BJ (cell line): ENCODE data around the gene HBZ. TPM values are rescaled to one million over a fixed set of nuclear protein-coding genes. Genes with fewer than 3 reads are reported as not detected.
"Not testable (repeated sequence)": the region's sequence is repeated elsewhere in the genome, so short reads cannot be mapped to it uniquely, and the experiment has no call there.

Source experiments
- CTCF ChIA-PET: fragments of 350-600 bp; formaldehyde crosslinking; extraction: SDS; loops from one replicate; lab custom pipeline; 2021; ENCODE audit warnings: antibody characterized with exemption, inconsistent platforms; lab: Yijun Ruan, JAX
- POLR2A ChIA-PET: fragments of 300-600 bp; sonication (Branson Sonifier 250); formaldehyde crosslinking; extraction: SDS; loops from one replicate; lab custom pipeline; 2021; ENCODE audit warnings: antibody characterized with exemption; lab: Charles Lee
- DNase-seq: peaks from one replicate; pipeline ENCODE4 v3.0.0-alpha.2; 2011; ENCODE audit warnings: low read depth
- H3K27me3 ChIP-seq: 2 replicates; pipeline ENCODE4 v1.6.0; 2011; ENCODE audit warnings: low read length; ENCODE audit not compliant: control insufficient read depth, insufficient read depth
- H3K36me3 ChIP-seq: 2 replicates; pipeline ENCODE4 v1.5.1; 2011; ENCODE audit warnings: low read length; ENCODE audit not compliant: control insufficient read depth, insufficient read depth
- H3K4me3 ChIP-seq: 2 replicates; pipeline ENCODE4 v1.5.1; 2011; ENCODE audit warnings: low read depth, mild to moderate bottlenecking, control low read depth, low read length
- CTCF ChIP-seq: IDR thresholded peaks from 2 replicates; pipeline ENCODE4 v1.5.1; 2011; ENCODE audit warnings: low read depth, mild to moderate bottlenecking, control low read depth, inconsistent platforms, low read length, moderate library complexity; ENCODE audit not compliant: insufficient read depth
- polyA plus RNA-seq: library from polyadenylated mRNA; depleted of rRNA; stranded (reverse); fragments of >200 nt; gene quantifications from 2 replicates; pipeline ENCODE4 v1.2.3, GENCODE V29; 2011

Gene HBZ
- polyA plus RNA-seq, 1 experiment = not detected

DNA sequence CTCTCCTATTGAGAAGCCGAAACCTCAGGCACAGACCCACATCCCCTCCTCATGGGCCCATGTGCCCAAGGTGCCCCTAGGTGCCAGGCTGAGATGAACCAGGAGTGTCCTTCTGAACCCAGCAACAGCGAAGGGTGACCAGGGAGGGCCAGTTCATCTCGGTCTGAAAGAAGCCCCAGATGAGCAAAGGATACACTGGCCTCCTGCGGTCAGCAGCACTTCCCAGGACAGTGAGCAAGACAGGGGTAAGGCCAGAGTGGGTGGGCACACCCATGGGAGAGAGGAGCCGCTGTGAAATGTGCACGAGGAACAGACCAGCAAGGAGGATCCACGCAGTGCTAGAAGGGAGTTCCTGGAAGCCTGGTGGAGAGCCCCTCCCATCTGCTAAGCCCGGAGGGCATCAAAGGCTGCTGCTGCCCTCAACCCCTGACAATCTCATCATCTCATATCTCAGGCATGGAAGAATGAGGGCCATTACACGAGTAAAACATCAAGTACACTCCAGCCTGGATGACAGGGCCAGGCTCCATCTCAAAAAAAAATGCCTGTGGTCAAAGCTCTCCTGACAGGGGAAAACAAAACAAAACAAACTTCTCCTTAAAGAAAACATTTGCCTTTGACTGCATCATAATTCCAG, 3.3 kb upstream of the HBZ start:
- no peak for DNase-seq
- H3K36me3 ChIP-seq = no peaks in the 10 kb centered on the region
- ChIA-PET POLR2A (interaction anchor here (0.7 kb wide), 1 partner anchor 74 kb away, joined by 4 read pairs; no protein-coding TSS in a partner anchor), CTCF (interaction anchor here (0.8 to 1.6 kb wide), 4 partner anchors 31 to 33 kb away, joined by 3 to 4 read pairs (median 4); partner anchors contain the start of gene HBQ1)
- no peak overlapping the region for H3K4me3 ChIP-seq
- H3K27me3 ChIP-seq = no peaks in the 10 kb centered on the region
- TF ChIP-seq CTCF = no peak

DNA sequence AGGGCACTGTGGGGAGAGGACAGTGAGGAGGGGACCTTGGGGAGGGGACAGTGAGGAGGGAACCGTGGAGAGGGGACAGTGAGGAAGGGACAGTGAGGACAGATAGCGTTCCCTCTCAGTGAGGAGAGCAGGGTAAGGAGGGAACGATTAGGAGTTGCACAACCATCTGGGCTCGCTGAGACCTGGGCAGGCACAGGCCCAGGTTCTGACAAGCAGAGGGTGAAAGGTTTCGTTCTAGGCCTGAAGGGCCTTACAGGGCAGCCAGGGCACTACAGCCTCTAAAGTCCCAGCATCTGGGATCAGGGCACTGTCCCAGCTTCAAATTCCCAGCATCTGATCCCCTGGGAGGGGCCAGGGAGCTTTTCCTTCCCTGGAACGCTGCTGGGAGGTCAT, 681 bp downstream of the HBZ start:
- CTCF ChIA-PET = not testable (repeated sequence)

DNA sequence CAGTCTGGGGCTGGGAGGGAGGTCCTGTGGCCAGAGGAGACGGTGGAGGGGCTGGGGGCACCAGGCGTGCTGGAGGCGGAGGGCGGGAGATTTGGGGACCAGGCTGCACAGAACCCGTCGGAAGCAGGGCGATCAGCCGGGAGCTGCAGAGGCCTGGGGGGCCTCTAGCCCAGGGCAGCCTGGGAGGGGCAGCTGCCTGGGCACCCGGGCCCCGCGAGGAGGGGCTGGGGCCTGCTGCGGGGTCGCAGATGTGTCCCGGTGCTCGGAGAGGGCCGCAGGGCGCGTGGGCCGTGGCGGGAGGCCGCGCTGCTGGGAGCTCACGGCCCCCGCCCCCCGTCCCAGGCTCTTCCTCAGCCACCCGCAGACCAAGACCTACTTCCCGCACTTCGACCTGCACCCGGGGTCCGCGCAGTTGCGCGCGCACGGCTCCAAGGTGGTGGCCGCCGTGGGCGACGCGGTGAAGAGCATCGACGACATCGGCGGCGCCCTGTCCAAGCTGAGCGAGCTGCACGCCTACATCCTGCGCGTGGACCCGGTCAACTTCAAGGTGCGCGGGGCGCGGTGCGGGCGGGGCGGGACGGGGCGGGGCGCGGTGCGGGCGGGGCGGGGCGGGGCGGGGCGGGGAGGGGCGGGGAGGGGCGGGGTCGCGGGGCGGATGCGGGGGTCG, 1.2 kb downstream of the HBZ start:
- H3K27me3 ChIP-seq, H3K36me3 ChIP-seq, H3K4me3 ChIP-seq, CTCF ChIA-PET, POLR2A ChIA-PET, DNase-seq: not testable (repeated sequence)

More for the DNA sequence above, 681 bp downstream of the HBZ start:
- H3K27me3 ChIP-seq, POLR2A ChIA-PET, H3K4me3 ChIP-seq, H3K36me3 ChIP-seq, DNase-seq: not testable (repeated sequence)

- POLR2A ChIA-PET = no interaction called here
- DNase-seq = no peak
Observed at GRCh38 chr16:154217-155030, 2.0 kb downstream of the HBZ start.

DNA sequence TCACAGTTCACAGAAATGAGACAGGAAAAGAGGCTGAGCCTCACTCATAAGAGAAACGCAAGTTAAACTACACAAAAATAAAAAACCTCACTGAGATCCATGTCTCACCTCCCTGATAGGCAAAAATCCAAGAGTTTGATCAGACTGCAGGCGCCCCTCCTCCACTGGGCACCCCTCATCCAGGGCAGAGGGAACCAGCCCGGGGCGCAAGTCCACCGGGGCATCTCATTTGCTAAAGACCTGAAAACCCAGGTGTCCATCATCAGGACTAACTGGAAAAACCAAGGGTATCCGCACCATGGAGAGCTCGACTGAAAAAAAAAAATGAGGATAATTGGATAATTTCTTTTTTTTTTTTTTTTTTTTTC, 2.6 kb downstream of the HBZ start:
- no peaks in the 10 kb centered on the region for H3K36me3 ChIP-seq
- no peak overlapping the region for H3K4me3 ChIP-seq
- TF ChIP-seq CTCF = no peak
- DNase-seq = no peak
- ChIA-PET CTCF (interaction anchor here (1.6 kb wide), 1 partner anchor 48 kb away, joined by 4 read pairs; no protein-coding TSS in a partner anchor), POLR2A (no interaction called here)
- H3K27me3 ChIP-seq = peaks cover 2% of the 10 kb centered on the region

More at GRCh38 chr16:154217-155030, 2.0 kb downstream of the HBZ start:
- Histone ChIP-seq H3K27me3 (peaks cover 2% of the 10 kb centered on the region), H3K36me3 (no peaks in the 10 kb centered on the region), H3K4me3 (peak overlapping the region; percentile 46)
- CTCF ChIA-PET = no interaction called here
- no peak for TF ChIP-seq CTCF
